Measurements from ENCODE around the gene BAZ1A.

The BAZ1A gene

GRCh38 chr14:34778744-34779143, 96.4 kb downstream of the BAZ1A start:
- H3K18ac ChIP-seq (ENCODE audit: low read length): no peak overlapping the region
- no peak overlapping the region for H3K9ac ChIP-seq (ENCODE audit: low read length)
- no peaks in the 10 kb centered on the region for H3K79me1 ChIP-seq (ENCODE audit: low read length)
- no peak overlapping the region for H3K4me3 ChIP-seq (ENCODE audit: low read length)
- no peak for DNase-seq
- H3K36me3 ChIP-seq (ENCODE audit: control insufficient read depth, insufficient read depth, low read length): peaks cover 3% of the 10 kb centered on the region
- H3K4ac ChIP-seq (ENCODE audit: low read depth, low read length): no peak overlapping the region
- H3K79me2 ChIP-seq (ENCODE audit: control insufficient read depth, insufficient read depth, low read length): no peaks in the 10 kb centered on the region
- no peak overlapping the region for H3K4me2 ChIP-seq (ENCODE audit: low read length)
- H3K27me3 ChIP-seq (ENCODE audit: insufficient read depth, low read length, poor library complexity): no peaks in the 10 kb centered on the region
- no peak overlapping the region for H4K8ac ChIP-seq (ENCODE audit: low read depth, low read length)
- no peak overlapping the region for H2BK15ac ChIP-seq (replicated peaks; ENCODE audit: low read depth)
- no peak overlapping the region for H3K27ac ChIP-seq (ENCODE audit: low read depth, low read length)
- H3K4me1 ChIP-seq (ENCODE audit: control insufficient read depth, low read depth, low read length): no peaks in the 10 kb centered on the region
- no peak overlapping the region for H4K5ac ChIP-seq (ENCODE audit: low read length)
- no peak overlapping the region for H2AK5ac ChIP-seq (ENCODE audit: low read length)
- H3K23ac ChIP-seq (ENCODE audit: low read length): no peak overlapping the region
- H3K56ac ChIP-seq (ENCODE audit: low read length): no peak overlapping the region
- H2BK5ac ChIP-seq (ENCODE audit: low read length): no peak overlapping the region
- H2BK120ac ChIP-seq (ENCODE audit: low read depth, low read length): no peak overlapping the region
- no CpG with 5 or more reads among the region's 3 CpGs for WGBS (ENCODE audit: extremely low coverage, insufficient coverage, low lambda C conversion rate)

GRCh38 chr14:34776611-34777010, 98.5 kb downstream of the BAZ1A start:
- Histone ChIP-seq H4K5ac (ENCODE audit: low read length) (no peak overlapping the region), H3K4me1 (ENCODE audit: control insufficient read depth, low read depth, low read length) (no peaks in the 10 kb centered on the region), H3K18ac (ENCODE audit: low read length) (no peak overlapping the region), H3K4me3 (ENCODE audit: low read length) (no peak overlapping the region), H2AK5ac (ENCODE audit: low read length) (no peak overlapping the region), H3K79me2 (ENCODE audit: control insufficient read depth, insufficient read depth, low read length) (no peaks in the 10 kb centered on the region), H3K4ac (ENCODE audit: low read depth, low read length) (no peak overlapping the region), H3K4me2 (ENCODE audit: low read length) (no peak overlapping the region), H3K27ac (ENCODE audit: low read depth, low read length) (no peak overlapping the region), H3K27me3 (ENCODE audit: insufficient read depth, low read length, poor library complexity) (no peaks in the 10 kb centered on the region), H3K23ac (ENCODE audit: low read length) (no peak overlapping the region), H3K79me1 (ENCODE audit: low read length) (no peaks in the 10 kb centered on the region), H3K36me3 (ENCODE audit: control insufficient read depth, insufficient read depth, low read length) (peaks cover 1% of the 10 kb centered on the region), H2BK120ac (ENCODE audit: low read depth, low read length) (no peak overlapping the region), H4K8ac (ENCODE audit: low read depth, low read length) (no peak overlapping the region), H3K9ac (ENCODE audit: low read length) (no peak overlapping the region), H3K56ac (ENCODE audit: low read length) (no peak overlapping the region), H2BK15ac (replicated peaks; ENCODE audit: low read depth) (no peak overlapping the region), H2BK5ac (ENCODE audit: low read length) (no peak overlapping the region)
- no CpG with 5 or more reads among the region's 1 CpG for WGBS (ENCODE audit: extremely low coverage, insufficient coverage, low lambda C conversion rate)
- DNase-seq: no peak

- H3K79me1 ChIP-seq (ENCODE audit: low read length): no peaks in the 10 kb centered on the region
- no peak overlapping the region for H3K4me3 ChIP-seq (ENCODE audit: low read length)
- no peak overlapping the region for H3K4me2 ChIP-seq (ENCODE audit: low read length)
- peaks cover 1% of the 10 kb centered on the region for H3K36me3 ChIP-seq (ENCODE audit: control insufficient read depth, insufficient read depth, low read length)
- H2BK5ac ChIP-seq (ENCODE audit: low read length): no peak overlapping the region
- no peak overlapping the region for H3K4ac ChIP-seq (ENCODE audit: low read depth, low read length)
- H3K27me3 ChIP-seq (ENCODE audit: insufficient read depth, low read length, poor library complexity): no peaks in the 10 kb centered on the region
- no peaks in the 10 kb centered on the region for H3K4me1 ChIP-seq (ENCODE audit: control insufficient read depth, low read depth, low read length)
- no peak for DNase-seq
- H3K27ac ChIP-seq (ENCODE audit: low read depth, low read length): no peak overlapping the region
- no peak overlapping the region for H3K56ac ChIP-seq (ENCODE audit: low read length)
- no peak overlapping the region for H3K23ac ChIP-seq (ENCODE audit: low read length)
- H3K79me2 ChIP-seq (ENCODE audit: control insufficient read depth, insufficient read depth, low read length): no peaks in the 10 kb centered on the region
- H2BK15ac ChIP-seq (replicated peaks; ENCODE audit: low read depth): no peak overlapping the region
- no peak overlapping the region for H3K18ac ChIP-seq (ENCODE audit: low read length)
- no CpG with 5 or more reads among the region's 4 CpGs for WGBS (ENCODE audit: extremely low coverage, insufficient coverage, low lambda C conversion rate)
- H4K5ac ChIP-seq (ENCODE audit: low read length): no peak overlapping the region
- no peak overlapping the region for H2BK120ac ChIP-seq (ENCODE audit: low read depth, low read length)
- H4K8ac ChIP-seq (ENCODE audit: low read depth, low read length): no peak overlapping the region
- no peak overlapping the region for H2AK5ac ChIP-seq (ENCODE audit: low read length)
- H3K9ac ChIP-seq (ENCODE audit: low read length): no peak overlapping the region
Measured at GRCh38 chr14:34775922-34776321, 99.2 kb downstream of the BAZ1A start.

- Histone ChIP-seq H4K5ac (ENCODE audit: low read length) (no peak overlapping the region), H3K4me1 (ENCODE audit: control insufficient read depth, low read depth, low read length) (no peaks in the 10 kb centered on the region), H3K4me2 (ENCODE audit: low read length) (no peak overlapping the region), H2AK5ac (ENCODE audit: low read length) (no peak overlapping the region), H3K4ac (ENCODE audit: low read depth, low read length) (no peak overlapping the region), H3K79me2 (ENCODE audit: control insufficient read depth, insufficient read depth, low read length) (no peaks in the 10 kb centered on the region), H3K23ac (ENCODE audit: low read length) (no peak overlapping the region), H3K18ac (ENCODE audit: low read length) (no peak overlapping the region), H2BK15ac (replicated peaks; ENCODE audit: low read depth) (no peak overlapping the region), H3K9ac (ENCODE audit: low read length) (no peak overlapping the region), H3K4me3 (ENCODE audit: low read length) (no peak overlapping the region), H4K8ac (ENCODE audit: low read depth, low read length) (no peak overlapping the region), H3K36me3 (ENCODE audit: control insufficient read depth, insufficient read depth, low read length) (peaks cover 1% of the 10 kb centered on the region), H2BK5ac (ENCODE audit: low read length) (no peak overlapping the region), H3K79me1 (ENCODE audit: low read length) (no peaks in the 10 kb centered on the region), H3K56ac (ENCODE audit: low read length) (no peak overlapping the region), H2BK120ac (ENCODE audit: low read depth, low read length) (no peak overlapping the region), H3K27ac (ENCODE audit: low read depth, low read length) (no peak overlapping the region), H3K27me3 (ENCODE audit: insufficient read depth, low read length, poor library complexity) (no peaks in the 10 kb centered on the region)
- no peak for DNase-seq
- WGBS (ENCODE audit: extremely low coverage, insufficient coverage, low lambda C conversion rate): no CpG with 5 or more reads among the region's 2 CpGs
Measured at GRCh38 chr14:34775342-34775741, 99.8 kb downstream of the BAZ1A start.

GRCh38 chr14:34770901-34771300, 104.3 kb downstream of the BAZ1A start:
- Histone ChIP-seq H3K18ac (ENCODE audit: low read length) (no peak overlapping the region), H3K4ac (ENCODE audit: low read depth, low read length) (no peak overlapping the region), H3K23ac (ENCODE audit: low read length) (no peak overlapping the region), H3K27ac (ENCODE audit: low read depth, low read length) (no peak overlapping the region), H4K8ac (ENCODE audit: low read depth, low read length) (no peak overlapping the region), H3K79me2 (ENCODE audit: control insufficient read depth, insufficient read depth, low read length) (no peaks in the 10 kb centered on the region), H2AK5ac (ENCODE audit: low read length) (no peak overlapping the region), H2BK15ac (replicated peaks; ENCODE audit: low read depth) (no peak overlapping the region), H3K4me1 (ENCODE audit: control insufficient read depth, low read depth, low read length) (no peaks in the 10 kb centered on the region), H4K5ac (ENCODE audit: low read length) (no peak overlapping the region), H3K36me3 (ENCODE audit: control insufficient read depth, insufficient read depth, low read length) (peaks cover under 1% of the 10 kb centered on the region), H3K9ac (ENCODE audit: low read length) (no peak overlapping the region), H3K4me2 (ENCODE audit: low read length) (no peak overlapping the region), H3K56ac (ENCODE audit: low read length) (no peak overlapping the region), H3K79me1 (ENCODE audit: low read length) (no peaks in the 10 kb centered on the region), H3K4me3 (ENCODE audit: low read length) (no peak overlapping the region), H2BK120ac (ENCODE audit: low read depth, low read length) (no peak overlapping the region), H2BK5ac (ENCODE audit: low read length) (no peak overlapping the region), H3K27me3 (ENCODE audit: insufficient read depth, low read length, poor library complexity) (no peaks in the 10 kb centered on the region)
- no CpG with 5 or more reads among the region's 1 CpG for WGBS (ENCODE audit: extremely low coverage, insufficient coverage, low lambda C conversion rate)
- DNase-seq: no peak

- Histone ChIP-seq H2AK5ac (ENCODE audit: low read length) (no peak overlapping the region), H2BK5ac (ENCODE audit: low read length) (no peak overlapping the region), H3K27me3 (ENCODE audit: insufficient read depth, low read length, poor library complexity) (no peaks in the 10 kb centered on the region), H4K5ac (ENCODE audit: low read length) (no peak overlapping the region), H4K8ac (ENCODE audit: low read depth, low read length) (no peak overlapping the region), H3K4ac (ENCODE audit: low read depth, low read length) (no peak overlapping the region), H3K4me2 (ENCODE audit: low read length) (no peak overlapping the region), H3K4me1 (ENCODE audit: control insufficient read depth, low read depth, low read length) (no peaks in the 10 kb centered on the region), H3K4me3 (ENCODE audit: low read length) (no peak overlapping the region), H3K56ac (ENCODE audit: low read length) (no peak overlapping the region), H2BK120ac (ENCODE audit: low read depth, low read length) (no peak overlapping the region), H2BK15ac (replicated peaks; ENCODE audit: low read depth) (no peak overlapping the region), H3K79me1 (ENCODE audit: low read length) (no peaks in the 10 kb centered on the region), H3K9ac (ENCODE audit: low read length) (no peak overlapping the region), H3K18ac (ENCODE audit: low read length) (no peak overlapping the region), H3K79me2 (ENCODE audit: control insufficient read depth, insufficient read depth, low read length) (no peaks in the 10 kb centered on the region), H3K23ac (ENCODE audit: low read length) (no peak overlapping the region), H3K27ac (ENCODE audit: low read depth, low read length) (no peak overlapping the region), H3K36me3 (ENCODE audit: control insufficient read depth, insufficient read depth, low read length) (peaks cover 2% of the 10 kb centered on the region)
- WGBS (ENCODE audit: extremely low coverage, insufficient coverage, low lambda C conversion rate): no CpG with 5 or more reads among the region's 2 CpGs
- no peak for DNase-seq
Measured at GRCh38 chr14:34766606-34767005, 108.6 kb downstream of the BAZ1A start.

Data from mesendoderm (in vitro differentiated cells).